OCI-LY7 (cell line): ENCODE results near the gene SLC25A45. TPM values are rescaled to one million over a fixed set of nuclear protein-coding genes. Genes with fewer than 3 reads are reported as not detected.

ENCODE experiments used
- BruUV-seq: library from RNA; stranded (reverse); fragments of 400-500 nt; replicated peaks from 2 replicates; lab custom pipeline; 2021; lab: Mats Ljungman, UMichigan
- CTCF ChIA-PET: fragments of 300-600 bp; sonication (Branson Sonifier 250); formaldehyde crosslinking; loops from one replicate; lab custom pipeline; 2022; ENCODE audit warnings: antibody characterized with exemption; ENCODE audit not compliant: unreplicated experiment; lab: Charles Lee
- POLR2A ChIA-PET: fragments of 300-600 bp; sonication (Branson Sonifier 250); formaldehyde crosslinking; loops from one replicate; lab custom pipeline; 2022; ENCODE audit warnings: antibody characterized with exemption; lab: Charles Lee
- DNase-seq: peaks from one replicate; pipeline ENCODE4 v3.0.0-alpha.2; 2015; ENCODE audit warnings: low spot score
- H2AFZ ChIP-seq: fragments of 200-600 bp; sonication (generic), shearing (Covaris generic); 2 replicates; pipeline ENCODE4 v1.6.1; 2014; ENCODE audit warnings: mild to moderate bottlenecking, antibody characterized with exemption, low read length, moderate library complexity
- H3K27ac ChIP-seq: fragments of 200-600 bp; sonication (generic); 2 replicates; pipeline ENCODE4 v1.5.1; 2014; ENCODE audit warnings: mixed run types, low read depth, mild to moderate bottlenecking, moderate library complexity, low read length, inconsistent platforms; ENCODE audit not compliant: poor library complexity, severe bottlenecking
- H3K36me3 ChIP-seq: fragments of 200-600 bp; sonication (generic); 2 replicates; pipeline ENCODE4 v1.6.1; 2014; ENCODE audit warnings: mild to moderate bottlenecking, antibody characterized with exemption, low read length, moderate library complexity, mixed read lengths; ENCODE audit not compliant: insufficient read depth
- H3K4me1 ChIP-seq: fragments of 200-600 bp; sonication (generic); 2 replicates; pipeline ENCODE4 v1.5.1; 2014; ENCODE audit warnings: mild to moderate bottlenecking, low read length; ENCODE audit not compliant: insufficient read depth, poor library complexity, severe bottlenecking
- H3K4me2 ChIP-seq: fragments of 200-600 bp; sonication (generic); 2 replicates; pipeline ENCODE4 v1.6.1; 2014; ENCODE audit warnings: mild to moderate bottlenecking, low read length
- H3K4me3 ChIP-seq: fragments of 200-600 bp; sonication (generic); 2 replicates; pipeline ENCODE4 v1.5.1; 2014; ENCODE audit warnings: mild to moderate bottlenecking, low read depth, low read length; ENCODE audit not compliant: poor library complexity, severe bottlenecking
- H3K79me2 ChIP-seq: fragments of 200-600 bp; sonication (generic); 2 replicates; pipeline ENCODE4 v1.6.1; 2016; ENCODE audit warnings: low read depth, mild to moderate bottlenecking, low read length, moderate library complexity, mixed read lengths; ENCODE audit not compliant: insufficient read depth
- H3K9me2 ChIP-seq: fragments of 200-600 bp; sonication (generic); 2 replicates; pipeline ENCODE4 v1.6.1; 2016; ENCODE audit warnings: mild to moderate bottlenecking, low read length, mixed read lengths; ENCODE audit not compliant: insufficient read depth
- H3K9me3 ChIP-seq: fragments of 200-600 bp; sonication (generic); 2 replicates; pipeline ENCODE4 v1.6.1; 2014; ENCODE audit warnings: mild to moderate bottlenecking, mixed run types, low read length, mixed read lengths
- H4K20me1 ChIP-seq: fragments of 200-600 bp; sonication (generic); 2 replicates; pipeline ENCODE4 v1.6.1; 2014; ENCODE audit warnings: mild to moderate bottlenecking, antibody characterized with exemption, low read length, moderate library complexity, mixed read lengths; ENCODE audit not compliant: insufficient read depth
- CTCF ChIP-seq: fragments of 200-600 bp; sonication (generic); conservative IDR thresholded peaks from 2 replicates; pipeline ENCODE4 v1.5.1; 2014; ENCODE audit warnings: mild to moderate bottlenecking, antibody characterized with exemption, low read length, moderate library complexity, mixed read lengths
- EZH2phosphoT487 ChIP-seq: fragments of 200-600 bp; sonication (generic); IDR thresholded peaks from 2 replicates; pipeline ENCODE4 v1.6.1; 2018; ENCODE audit warnings: low read depth, borderline replicate concordance, mild to moderate bottlenecking, mixed run types, antibody characterized with exemption, low read length, moderate library complexity, mixed read lengths
- intact Hi-C: fragments of 100-400 bp; cut with micrococcal nuclease; formaldehyde crosslinking; loops from one replicate; pipeline ENCODE4 v1.10.0; 2022; ENCODE audit not compliant: unreplicated experiment
- total RNA-seq, 2 experiments: library from RNA; depleted of rRNA in 1 of 2; stranded (reverse); fragments of >200 nt in 1 of 2; shearing (Covaris generic) in 1 of 2; gene quantifications; 2 replicates each; pipeline ENCODE4 v1.2.3, GENCODE V29; 2014 to 2022

Gene SLC25A45
- total RNA-seq, 2 experiments from 2014 or later, result 7.0 to 20.7 TPM

- H4K20me1 ChIP-seq, result no peaks in the 10 kb centered on the region
- BruUV-seq, result no TSS peak
- no peak overlapping the region for H3K4me2 ChIP-seq
- H3K79me2 ChIP-seq, result peaks cover 7% of the 10 kb centered on the region; the same call in 1 of the 2 replicates
- no peak overlapping the region for H3K27ac ChIP-seq
- intact Hi-C loops, result no loop called here
- H3K9me2 ChIP-seq, result no peaks in the 10 kb centered on the region
- CTCF ChIA-PET, result interaction anchor here (0.6 kb wide), 1 partner anchor 71 kb away, joined by 3 read pairs; no protein-coding TSS in a partner anchor
- peaks cover 36% of the 10 kb centered on the region; the same call in 1 of the 2 replicates for H3K36me3 ChIP-seq
- peaks cover 19% of the 10 kb centered on the region for H3K4me1 ChIP-seq
- H3K9me3 ChIP-seq, result no peaks in the 10 kb centered on the region
- no peak overlapping the region for H2AFZ ChIP-seq
- TF ChIP-seq EZH2phosphoT487 (no peak), CTCF (no peak)
- DNase-seq, result no peak
- POLR2A ChIA-PET, result interaction anchor here (0.6 kb wide), 3 partner anchors 9 to 59 kb away, joined by 3 to 4 read pairs (median 3); no protein-coding TSS in a partner anchor
- no peak overlapping the region for H3K4me3 ChIP-seq
These were observed 8.6 kb upstream of the SLC25A45 start for GRCh38 chr11:65390996-65391395.

GRCh38 chr11:65390099-65390941, 7.9 kb upstream of the SLC25A45 start:
- Histone ChIP-seq H3K79me2 (peaks cover 7% of the 10 kb centered on the region; the same call in 1 of the 2 replicates), H3K27ac (no peak overlapping the region), H3K36me3 (peaks cover 36% of the 10 kb centered on the region; the same call in 1 of the 2 replicates), H3K4me3 (no peak overlapping the region), H3K9me2 (no peaks in the 10 kb centered on the region), H3K9me3 (no peaks in the 10 kb centered on the region), H2AFZ (no peak overlapping the region), H3K4me1 (peaks cover 22% of the 10 kb centered on the region), H4K20me1 (no peaks in the 10 kb centered on the region), H3K4me2 (peak overlapping the region; percentile 7; the same call in 1 of the 2 replicates)
- CTCF ChIA-PET, result no interaction called here
- no TSS peak for BruUV-seq
- DNase-seq, result no peak
- TF ChIP-seq CTCF, result no peak
- TF ChIP-seq EZH2phosphoT487, result no peak
- intact Hi-C loops, result no loop called here
- POLR2A ChIA-PET, result interaction anchor here (0.6 kb wide), 3 partner anchors 8 to 58 kb away, joined by 3 to 4 read pairs (median 3); no protein-coding TSS in a partner anchor
